HEK293 (cell line): ENCODE results near the gene ZNF519.
"Not testable (repeated sequence)": the region's sequence is repeated elsewhere in the genome, so short reads cannot be mapped to it uniquely, and the experiment has no call there.

Experiments
- CTCF ChIA-PET: fragments of 350-600 bp; formaldehyde crosslinking; extraction: SDS; loops from one replicate; lab custom pipeline; 2021; ENCODE audit warnings: antibody characterized with exemption; lab: Yijun Ruan, JAX
- POLR2A ChIA-PET: fragments of 300-600 bp; formaldehyde crosslinking; extraction: SDS; loops from one replicate; lab custom pipeline; 2020; ENCODE audit warnings: antibody characterized with exemption, inconsistent platforms; lab: Yijun Ruan, JAX
- H3K27ac ChIP-seq: fragments of 200-500 bp; sonication (Bioruptor generic); 2 replicates; pipeline ENCODE4 v1.5.1; 2014; ENCODE audit warnings: low read depth, low read length, control low read depth, inconsistent platforms; ENCODE audit errors: extremely low read depth
- H3K36me3 ChIP-seq, 2 experiments: fragments of 200-500 bp in 1 of 2; sonication (Bioruptor generic) in 1 of 2; 1 replicate in 1 of 2; 2 replicates in 1 of 2; pipeline ENCODE4 v1.5.1; 2014 to 2017; ENCODE audit warnings: inconsistent platforms in 2 of 2, low read length in 2 of 2; ENCODE audit not compliant: control insufficient read depth in 2 of 2, insufficient read depth in 1 of 2
- H3K4me1 ChIP-seq: fragments of 200-500 bp; sonication (Bioruptor generic); 2 replicates; pipeline ENCODE4 v1.5.1; 2014; ENCODE audit warnings: mild to moderate bottlenecking, low read length, inconsistent platforms; ENCODE audit not compliant: control insufficient read depth, insufficient read depth
- H3K4me3 ChIP-seq: 2 replicates; pipeline ENCODE4 v1.5.1; 2011; ENCODE audit warnings: low read depth, mild to moderate bottlenecking, control low read depth, low read length, moderate library complexity
- H3K9me3 ChIP-seq: fragments of 200-500 bp; sonication (Bioruptor generic); 2 replicates; pipeline ENCODE4 v1.5.1; 2014; ENCODE audit warnings: low read depth, low read length, inconsistent platforms; ENCODE audit not compliant: control insufficient read depth, insufficient read depth
- BCL6B ChIP-seq: fragments of 450-650 bp; formaldehyde crosslinking; IDR thresholded peaks from 2 replicates; pipeline ENCODE4 v1.5.1; 2017; ENCODE audit warnings: missing biosample characterization, missing genetic modification characterization
- GLIS2 ChIP-seq: fragments of 450-650 bp; formaldehyde crosslinking; IDR thresholded peaks from 2 replicates; pipeline ENCODE4 v1.5.1; 2016; ENCODE audit warnings: missing biosample characterization, missing genetic modification characterization
- HIC1 ChIP-seq: fragments of 450-650 bp; formaldehyde crosslinking; IDR thresholded peaks from 2 replicates; pipeline ENCODE4 v1.5.1; 2016; ENCODE audit warnings: missing biosample characterization, missing genetic modification characterization
- KLF10 ChIP-seq: fragments of 450-650 bp; IDR thresholded peaks from 2 replicates; pipeline ENCODE4 v1.5.1; 2018; ENCODE audit warnings: missing biosample characterization, mild to moderate bottlenecking, missing genetic modification characterization
- KLF16 ChIP-seq: fragments of 450-650 bp; formaldehyde crosslinking; IDR thresholded peaks from 2 replicates; pipeline ENCODE4 v1.5.1; 2017; ENCODE audit warnings: missing biosample characterization, missing genetic modification characterization
- MZF1 ChIP-seq: fragments of 450-650 bp; formaldehyde crosslinking; IDR thresholded peaks from 2 replicates; pipeline ENCODE4 v1.5.1; 2017; ENCODE audit warnings: missing biosample characterization, missing genetic modification characterization, borderline replicate concordance
- ZNF221 ChIP-seq: fragments of 450-650 bp; formaldehyde crosslinking; IDR thresholded peaks from 2 replicates; pipeline ENCODE4 v1.5.1; 2017; ENCODE audit warnings: missing biosample characterization, missing genetic modification characterization, borderline replicate concordance
- ZNF266 ChIP-seq: fragments of 450-650 bp; formaldehyde crosslinking; IDR thresholded peaks from 2 replicates; pipeline ENCODE4 v1.5.1; 2016; ENCODE audit warnings: missing biosample characterization, missing genetic modification characterization, low read depth
- ZNF341 ChIP-seq: fragments of 450-650 bp; formaldehyde crosslinking; IDR thresholded peaks from 2 replicates; pipeline ENCODE4; 2016; ENCODE audit warnings: low read depth, missing biosample characterization, missing genetic modification characterization
- ZNF362 ChIP-seq: fragments of 450-650 bp; formaldehyde crosslinking; IDR thresholded peaks from 2 replicates; pipeline ENCODE4 v1.5.1; 2016; ENCODE audit warnings: missing biosample characterization, missing genetic modification characterization
- ZNF416 ChIP-seq: fragments of 450-650 bp; formaldehyde crosslinking; IDR thresholded peaks from 2 replicates; pipeline ENCODE4 v1.5.1; 2016; ENCODE audit warnings: missing biosample characterization, missing genetic modification characterization
- ZNF48 ChIP-seq: fragments of 450-650 bp; formaldehyde crosslinking; IDR thresholded peaks from 2 replicates; pipeline ENCODE4 v1.5.1; 2016; ENCODE audit warnings: missing biosample characterization, missing genetic modification characterization
- ZNF488 ChIP-seq: fragments of 450-650 bp; formaldehyde crosslinking; IDR thresholded peaks from 2 replicates; pipeline ENCODE4 v1.5.1; 2016; ENCODE audit warnings: missing biosample characterization, missing genetic modification characterization
- ZNF585B ChIP-seq: fragments of 450-650 bp; formaldehyde crosslinking; IDR thresholded peaks from 2 replicates; pipeline ENCODE4 v1.5.1; 2016; ENCODE audit warnings: missing biosample characterization, missing genetic modification characterization
- ZNF660 ChIP-seq: fragments of 450-650 bp; IDR thresholded peaks from 2 replicates; pipeline ENCODE4 v1.5.1; 2018; ENCODE audit warnings: missing biosample characterization, mild to moderate bottlenecking, missing genetic modification characterization
- ZNF747 ChIP-seq: fragments of 450-650 bp; formaldehyde crosslinking; IDR thresholded peaks from 2 replicates; pipeline ENCODE4 v1.5.1; 2016; ENCODE audit warnings: missing biosample characterization, missing genetic modification characterization
- ZNF843 ChIP-seq: fragments of 450-650 bp; formaldehyde crosslinking; IDR thresholded peaks from 2 replicates; pipeline ENCODE4 v1.5.1; 2016; ENCODE audit warnings: missing biosample characterization, missing genetic modification characterization
- ZSCAN30 ChIP-seq: fragments of 450-650 bp; IDR thresholded peaks from 2 replicates; pipeline ENCODE4 v1.5.1; 2018; ENCODE audit warnings: missing biosample characterization, mild to moderate bottlenecking, missing genetic modification characterization, moderate library complexity

ZNF519 gene

GRCh38 chr18:14130804-14131203 lies 1.4 kb downstream of the ZNF519 start:
- H3K4me1 ChIP-seq, H3K36me3 ChIP-seq, H3K4me3 ChIP-seq, H3K9me3 ChIP-seq, H3K27ac ChIP-seq, POLR2A ChIA-PET: not testable (repeated sequence)
- CTCF ChIA-PET: interaction anchor here (0.9 kb wide), 1 partner anchor 289 kb away, joined by 3 read pairs; no protein-coding TSS in a partner anchor

GRCh38 chr18:14124689-14125088 lies 7.5 kb downstream of the ZNF519 start:
- peaks cover 7 to 24% of the 10 kb centered on the region in 2 experiments for H3K36me3 ChIP-seq
- CTCF ChIA-PET: interaction anchor here (1.5 kb wide), 1 partner anchor 38 kb away, joined by 4 read pairs; no protein-coding TSS in a partner anchor

GRCh38 chr18:14122097-14122496 lies 10.1 kb downstream of the ZNF519 start:
- no peak overlapping the region for H3K4me3 ChIP-seq
- no peak overlapping the region for H3K27ac ChIP-seq
- ChIA-PET CTCF (no interaction called here), POLR2A (no interaction called here)
- H3K36me3 ChIP-seq: peaks cover 18 to 24% of the 10 kb centered on the region in 2 experiments
- no peaks in the 10 kb centered on the region; the same call in none of the 2 replicates for H3K9me3 ChIP-seq
- TF ChIP-seq ZNF341: no peak
- no peak for TF ChIP-seq ZNF747 (tag by site-specific recombination)
- TF ChIP-seq MZF1: no peak
- TF ChIP-seq ZNF48: no peak
- no peak for TF ChIP-seq ZNF362
- TF ChIP-seq ZNF488 (tag by site-specific recombination): no peak
- no peak for TF ChIP-seq BCL6B
- no peak for TF ChIP-seq ZNF266 (tag by site-specific recombination)
- peaks cover 5% of the 10 kb centered on the region; the same call in 1 of the 2 replicates for H3K4me1 ChIP-seq

More at GRCh38 chr18:14124689-14125088, 7.5 kb downstream of the ZNF519 start:
- H3K4me1 ChIP-seq: peaks cover 5% of the 10 kb centered on the region; the same call in 1 of the 2 replicates
- no peak overlapping the region for H3K27ac ChIP-seq
- no peaks in the 10 kb centered on the region for H3K9me3 ChIP-seq
- TF ChIP-seq HIC1 (no peak), ZNF585B (no peak), ZSCAN30 (tag by site-specific recombination) (no peak), GLIS2 (tag by site-specific recombination) (no peak), ZNF221 (tag by site-specific recombination) (no peak), ZNF843 (tag by site-specific recombination) (no peak), ZNF362 (no peak), ZNF416 (tag by site-specific recombination) (no peak), KLF16 (tag by site-specific recombination) (no peak), ZNF660 (tag by site-specific recombination) (no peak), KLF10 (tag by site-specific recombination) (no peak)
- TF ChIP-seq, all 188 proteins: peak for 0
- no peak overlapping the region for H3K4me3 ChIP-seq
- POLR2A ChIA-PET: no interaction called here
